Spleen (tissue), 7 donors: Measurements from ENCODE around the gene C16orf95.

Source experiments
- POLR2A ChIP-seq, 3 donors: fragments of 450-650 bp; IDR thresholded peaks; one replicate each; pipeline ENCODE4 v1.5.1; 2017; ENCODE audit warnings: antibody characterized with exemption in 3 of 3, mild to moderate bottlenecking in 1 of 3
- TF ChIP-seq, protein P1 (sequence below), 11 experiments: fragments of 200-600 bp in 7 of 11; fragments of 450-650 bp in 4 of 11; sonication (generic) in 4 of 11; IDR thresholded peaks in 8 of 11; conservative IDR thresholded peaks in 3 of 11; 1 replicate in 7 of 11; 2 replicates in 4 of 11; pipeline versions ENCODE4 v1.4.0 to v1.8.0; 2016 to 2021; ENCODE audit warnings: antibody characterized with exemption in 11 of 11, inconsistent platforms in 4 of 11, mild to moderate bottlenecking in 1 of 11
- donor health status: DM: no; HTN: no; CAD: no; lungs with moderate emphysema.
- donor health status: DM: no; HTN: no; CAD: no.
- donor health status: DM: no; HTN: no; CAD: no.

DNA sequence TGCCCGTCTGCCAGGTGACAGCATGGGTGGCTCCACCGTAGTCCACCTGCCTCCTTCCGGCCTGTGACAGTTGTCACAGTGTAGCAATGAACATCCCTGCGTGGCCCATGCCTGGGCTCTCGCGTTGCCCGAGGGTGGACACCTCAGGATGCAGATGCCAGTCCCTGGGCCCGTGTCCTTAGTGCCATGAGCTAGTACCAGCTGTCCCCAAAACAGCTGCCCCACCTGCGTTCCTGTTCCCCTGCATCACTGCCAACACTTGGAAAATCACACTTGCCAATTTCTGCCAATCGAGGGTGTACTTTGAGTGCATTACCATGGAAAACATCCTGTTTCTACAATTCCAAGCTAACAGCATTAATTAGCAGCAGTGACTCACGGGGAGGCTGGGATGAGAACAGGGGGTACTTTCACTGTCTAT lies 9.0 kb upstream of the C16orf95 start:
- TF ChIP-seq POLR2A (IDR thresholded peaks at IDR 0.05): no peak
- TF ChIP-seq, protein P1, sequence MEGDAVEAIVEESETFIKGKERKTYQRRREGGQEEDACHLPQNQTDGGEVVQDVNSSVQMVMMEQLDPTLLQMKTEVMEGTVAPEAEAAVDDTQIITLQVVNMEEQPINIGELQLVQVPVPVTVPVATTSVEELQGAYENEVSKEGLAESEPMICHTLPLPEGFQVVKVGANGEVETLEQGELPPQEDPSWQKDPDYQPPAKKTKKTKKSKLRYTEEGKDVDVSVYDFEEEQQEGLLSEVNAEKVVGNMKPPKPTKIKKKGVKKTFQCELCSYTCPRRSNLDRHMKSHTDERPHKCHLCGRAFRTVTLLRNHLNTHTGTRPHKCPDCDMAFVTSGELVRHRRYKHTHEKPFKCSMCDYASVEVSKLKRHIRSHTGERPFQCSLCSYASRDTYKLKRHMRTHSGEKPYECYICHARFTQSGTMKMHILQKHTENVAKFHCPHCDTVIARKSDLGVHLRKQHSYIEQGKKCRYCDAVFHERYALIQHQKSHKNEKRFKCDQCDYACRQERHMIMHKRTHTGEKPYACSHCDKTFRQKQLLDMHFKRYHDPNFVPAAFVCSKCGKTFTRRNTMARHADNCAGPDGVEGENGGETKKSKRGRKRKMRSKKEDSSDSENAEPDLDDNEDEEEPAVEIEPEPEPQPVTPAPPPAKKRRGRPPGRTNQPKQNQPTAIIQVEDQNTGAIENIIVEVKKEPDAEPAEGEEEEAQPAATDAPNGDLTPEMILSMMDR (IDR thresholded peaks at IDR 0.05 in 8 of 11, conservative IDR thresholded peaks at IDR 0.05 in 3 of 11): no peak
